CD4-positive, alpha-beta T cell treated with Interleukin-2 at 100 ng/mL for 4 hours (primary cell): ENCODE measurements around the gene CAPZB.
A peak's percentile ranks its signal among the peaks of the same experiment; 100 is the strongest.

Source experiments
- DNase-seq: peaks from one replicate; pipeline ENCODE4 v3.0.0-alpha.2; 2020; ENCODE audit warnings: low spot score

Gene CAPZB

DNA sequence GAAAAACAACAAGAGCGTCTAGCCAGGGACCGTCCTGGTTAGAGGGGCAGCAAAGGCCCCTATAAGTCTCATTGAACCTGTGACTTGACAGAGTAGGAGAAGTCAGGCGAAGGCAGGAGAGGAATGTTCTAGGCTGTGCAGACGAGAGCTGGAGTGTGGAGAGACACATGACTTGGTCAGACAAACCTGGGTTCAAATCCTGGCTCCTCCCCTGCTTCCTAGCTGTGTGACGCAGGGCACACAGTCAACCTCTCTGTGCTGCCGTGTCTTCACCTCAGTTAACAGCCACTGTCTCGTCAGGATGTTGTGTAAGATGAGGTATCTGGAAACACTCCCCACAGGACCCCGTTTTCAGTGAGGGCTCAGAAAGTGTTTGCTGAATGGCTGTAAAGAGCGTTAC, 157.6 kb downstream of the CAPZB start:
- no peak for DNase-seq

DNA sequence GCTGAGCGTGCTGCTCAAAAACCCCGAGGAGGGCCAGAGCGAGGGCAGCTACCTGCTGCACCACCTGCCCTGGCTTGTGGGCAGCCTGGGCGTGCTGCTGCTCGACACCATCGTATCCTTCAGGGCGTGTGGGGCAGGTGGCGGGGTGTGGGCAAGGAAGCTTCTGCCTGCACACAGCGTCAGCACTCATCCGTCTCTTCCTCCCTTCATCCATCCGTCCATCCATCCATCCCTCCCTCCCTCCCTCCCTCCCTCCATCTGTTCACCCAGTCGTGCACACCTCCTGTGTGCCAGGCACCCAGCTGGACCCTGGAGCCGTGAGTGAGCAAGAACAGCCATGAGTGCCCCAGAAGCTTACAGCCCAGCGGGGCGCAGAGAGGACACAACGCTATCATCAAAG, 158.0 kb downstream of the CAPZB start:
- DNase-seq = no peak

- no peak for DNase-seq
Measured at GRCh38 chr1:19326748-19327065, 158.6 kb downstream of the CAPZB start.

- no peak for DNase-seq
Measured at GRCh38 chr1:19325958-19326747, 159.2 kb downstream of the CAPZB start.

DNA sequence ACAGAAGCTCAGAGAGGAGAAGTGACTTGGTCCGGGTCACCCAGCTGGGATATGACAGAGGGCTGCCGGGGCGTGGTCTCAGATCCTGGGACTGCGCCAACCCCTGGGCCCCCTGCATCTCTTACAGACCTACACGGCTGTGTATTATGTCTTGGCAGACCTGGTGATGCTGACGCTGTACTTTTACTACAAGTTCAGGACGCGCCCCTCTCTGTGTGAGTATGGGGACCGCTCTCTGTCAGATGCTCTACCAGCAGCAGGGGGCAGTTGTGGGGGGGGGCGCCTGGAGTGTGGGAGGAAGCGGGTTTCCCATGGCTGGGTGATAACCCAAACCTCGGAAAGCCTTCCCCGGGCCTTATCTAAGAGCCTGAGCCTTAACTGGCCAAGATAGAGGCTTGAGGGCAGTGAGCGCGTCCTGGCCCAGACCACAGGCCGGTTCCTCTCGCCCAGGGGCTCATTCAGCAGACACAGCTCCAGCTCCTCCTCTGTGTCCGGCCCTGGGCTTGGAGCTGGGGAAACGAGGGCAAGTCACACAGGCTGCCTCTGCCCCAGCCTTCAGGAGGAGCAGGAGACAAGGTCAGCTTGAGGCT, 159.9 kb downstream of the CAPZB start:
- no peak for DNase-seq

DNA sequence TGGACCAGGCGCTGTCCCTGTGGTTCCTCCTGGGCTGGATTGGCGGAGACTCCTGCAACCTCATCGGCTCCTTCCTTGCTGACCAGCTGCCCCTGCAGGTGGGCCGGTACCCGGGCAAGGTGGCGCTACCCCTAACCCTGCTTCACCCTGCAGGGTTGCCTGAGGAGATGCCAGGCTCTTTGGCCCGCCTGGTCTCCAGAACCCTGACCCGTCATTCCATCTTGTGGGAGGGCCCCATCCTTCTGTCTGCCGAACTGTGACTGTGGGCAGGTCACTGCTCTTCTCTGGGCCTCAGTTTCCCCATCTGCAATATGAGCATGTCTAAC, 160.7 kb downstream of the CAPZB start:
- DNase-seq = no peak

DNA sequence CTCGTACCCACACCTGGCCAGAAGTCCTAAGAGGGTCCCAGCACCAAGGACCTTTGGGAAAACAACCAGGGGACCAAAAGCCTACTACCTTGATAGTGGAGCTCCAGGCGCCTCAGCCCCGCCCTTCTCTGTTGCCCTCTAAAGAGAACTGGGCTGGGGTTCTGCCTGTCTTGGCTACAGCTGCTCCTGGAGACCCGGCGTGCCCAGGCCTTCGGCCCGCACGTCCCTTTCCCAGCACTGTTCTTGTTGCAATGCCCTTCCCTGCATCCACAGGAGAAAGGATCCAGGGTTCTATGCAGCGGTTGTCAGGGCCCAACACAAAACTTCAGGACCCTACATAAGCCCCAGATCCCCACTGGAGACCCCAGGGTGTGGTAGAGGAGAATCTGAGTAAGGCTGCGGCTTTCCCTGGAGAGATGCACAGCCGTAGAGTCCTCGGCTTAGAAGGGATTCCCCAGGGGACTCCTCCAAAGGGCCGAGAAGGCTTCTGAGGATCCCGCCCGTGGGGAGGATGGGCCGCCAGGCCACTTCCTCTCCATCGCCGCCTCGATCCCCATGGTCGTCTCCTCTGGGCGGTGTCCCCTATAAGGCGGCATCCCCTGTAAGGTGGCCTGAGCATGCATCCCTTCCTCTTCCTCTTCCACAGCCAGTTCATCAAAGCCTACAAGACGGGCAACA, 161.2 kb downstream of the CAPZB start:
- DNase-seq = no peak

- no peak for DNase-seq
Measured at GRCh38 chr1:19322481-19322880, 162.9 kb downstream of the CAPZB start.

DNA sequence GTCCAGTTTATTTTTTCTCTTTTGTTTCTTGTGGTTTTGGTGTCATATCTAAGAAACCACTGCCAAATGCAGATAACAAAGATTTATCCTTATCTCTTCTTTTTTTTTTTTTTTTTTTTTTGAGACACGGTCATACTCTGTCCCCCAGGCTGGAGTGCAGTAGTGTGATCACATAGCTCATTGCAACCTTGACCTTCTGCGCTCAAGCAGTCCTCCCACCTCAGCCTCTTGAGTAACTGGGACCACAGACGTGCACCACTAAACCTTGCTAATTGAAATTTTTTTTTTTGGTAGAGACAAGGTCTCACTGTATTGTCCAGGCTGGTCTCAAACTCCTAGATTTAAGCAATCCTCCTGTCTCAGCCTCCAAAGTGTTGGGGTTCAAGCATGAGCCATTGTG, 164.3 kb downstream of the CAPZB start:
- no peak for DNase-seq

- no peak for DNase-seq
Measured at GRCh38 chr1:19319196-19319595, 166.1 kb downstream of the CAPZB start.

- DNase-seq = no peak
Measured at GRCh38 chr1:19317126-19317910, 168.0 kb downstream of the CAPZB start.

- no peak for DNase-seq
Measured at GRCh38 chr1:19315378-19316198, 169.8 kb downstream of the CAPZB start.

DNA sequence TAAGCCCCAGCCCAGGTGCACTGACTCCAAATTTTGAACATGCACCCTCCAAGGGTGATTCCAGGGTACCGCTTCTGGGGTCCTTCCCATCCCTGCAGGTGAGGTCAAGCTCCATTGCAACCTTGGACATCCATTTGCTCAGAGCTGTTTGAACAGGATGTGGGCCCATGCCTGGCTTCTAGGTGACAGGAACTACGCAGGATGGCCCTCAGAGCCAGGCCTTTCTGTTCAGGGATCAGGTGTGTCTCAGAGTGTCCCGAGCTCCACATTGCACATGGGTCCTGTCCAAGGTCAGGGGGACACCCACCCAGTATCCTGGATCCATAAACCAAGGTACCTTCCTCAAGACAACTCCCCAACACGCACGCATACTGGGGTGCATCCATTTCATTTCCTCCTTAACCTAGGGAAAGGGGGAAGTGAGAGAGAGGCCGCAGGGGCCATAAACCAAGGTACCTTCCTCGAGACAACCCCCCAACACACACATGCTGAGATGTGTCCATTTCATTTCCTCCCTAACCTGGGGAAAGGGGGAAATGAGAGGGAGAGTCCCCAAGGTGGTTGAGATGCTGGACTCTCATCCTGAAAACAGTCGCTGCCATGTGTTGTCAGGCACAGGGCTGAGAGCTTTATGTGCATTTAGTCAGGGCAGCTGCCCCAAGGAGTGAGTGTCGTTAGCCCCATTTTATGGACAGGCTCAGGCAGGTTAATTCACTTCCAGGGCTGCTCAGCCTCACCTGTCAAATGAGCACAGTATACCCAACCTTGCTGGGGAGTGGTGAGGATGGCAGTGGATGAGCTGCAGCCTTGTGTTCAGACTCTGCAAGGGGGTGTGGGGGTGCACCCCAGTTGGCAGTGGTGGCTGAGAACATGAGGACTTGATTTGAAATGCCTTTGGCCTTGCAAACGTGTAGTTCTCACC, 171.1 kb downstream of the CAPZB start:
- no peak for DNase-seq

DNA sequence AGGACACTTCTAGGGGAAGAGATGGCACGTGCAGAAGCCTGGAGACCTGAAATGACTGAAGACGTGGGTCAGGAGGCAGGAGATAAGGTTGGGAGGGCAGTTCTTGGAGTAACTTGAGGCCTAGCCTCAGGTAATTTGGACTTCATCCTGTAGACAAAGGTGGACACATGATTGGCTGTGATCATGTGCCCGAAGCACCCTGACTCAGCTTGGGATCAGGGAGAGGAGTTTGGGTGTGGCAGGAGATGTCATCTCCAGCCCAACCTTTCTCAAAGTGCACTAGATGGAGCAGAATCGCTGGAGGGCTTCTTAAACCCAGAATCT, 171.7 kb downstream of the CAPZB start:
- DNase-seq = no peak

DNA sequence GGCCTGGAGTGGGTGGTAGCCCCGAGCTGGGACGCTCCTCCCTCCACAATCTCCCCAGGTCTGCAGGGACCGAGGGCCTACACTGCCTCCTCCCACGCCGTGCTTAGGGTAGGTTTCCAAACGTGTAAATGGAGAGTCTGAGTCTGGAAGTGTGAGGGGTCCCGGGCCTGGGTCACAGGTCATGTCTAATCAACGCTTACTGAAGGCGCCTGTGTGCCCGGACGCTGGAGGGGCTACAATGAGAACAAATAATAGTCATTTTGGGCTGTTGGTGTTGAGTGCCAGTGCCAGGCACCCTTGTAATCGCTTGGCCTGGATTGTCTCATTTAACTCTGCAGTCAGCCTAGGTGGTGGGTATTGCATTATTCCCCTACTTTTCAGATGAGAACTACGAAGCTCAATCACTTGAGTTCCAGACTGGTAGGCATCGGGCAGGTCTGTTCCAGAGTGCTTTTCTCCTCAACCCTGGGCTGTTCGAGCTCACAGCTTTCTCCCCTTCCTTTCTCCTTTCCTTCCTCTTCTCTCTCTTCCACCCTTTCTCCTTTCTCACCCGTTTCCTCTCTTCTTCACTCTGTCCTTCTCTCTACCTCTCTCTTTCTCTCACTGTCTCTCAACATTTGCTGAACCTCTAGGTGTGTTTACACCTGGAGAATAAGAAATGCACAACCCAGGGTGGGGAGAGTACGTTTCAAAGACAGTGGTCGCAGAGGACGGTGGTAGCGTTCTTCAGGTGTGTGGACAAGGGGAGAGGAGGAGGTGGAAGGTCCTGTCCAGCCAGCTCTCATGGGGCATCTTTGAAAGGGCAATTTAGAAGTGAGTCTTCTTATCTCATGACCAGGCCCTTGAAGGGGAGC, 172.3 kb downstream of the CAPZB start:
- peak; percentile 11 for DNase-seq

GRCh38 chr1:19311931-19312781, 173.2 kb downstream of the CAPZB start, which contains the start of the genes AKR7A2 and SLC66A1:
Gene AKR7A2, minus strand, starts transcription at chr1:19312144. Its CDS starts 20 bp downstream, at chr1:19312124.
Gene SLC66A1, plus strand, starts transcription at chr1:19312326. Its CDS starts 5,352 bp downstream, at chr1:19317678.
- peak; percentile 91 for DNase-seq

DNA sequence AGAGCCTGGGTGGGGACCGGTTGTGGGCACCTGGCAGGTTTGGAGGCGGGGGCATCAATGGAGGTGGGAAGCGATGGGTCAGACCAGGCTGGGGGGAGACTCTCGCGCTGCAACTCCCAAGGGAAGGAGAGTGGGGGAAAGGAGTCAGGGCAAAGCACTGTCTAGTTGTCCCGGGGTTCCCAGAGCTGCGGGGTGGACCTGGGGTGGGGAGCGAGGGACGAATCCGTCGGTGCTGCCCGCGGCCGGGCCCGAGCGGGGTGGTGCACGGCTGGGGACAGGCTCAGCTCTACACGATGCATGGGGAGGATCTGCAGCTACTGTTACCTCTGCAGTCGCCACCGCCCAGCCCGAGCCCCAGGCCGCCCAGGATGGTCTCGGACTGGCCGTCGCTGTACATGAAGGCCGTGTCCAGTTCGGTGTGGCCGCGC, 173.8 kb downstream of the CAPZB start:
- no peak for DNase-seq

DNA sequence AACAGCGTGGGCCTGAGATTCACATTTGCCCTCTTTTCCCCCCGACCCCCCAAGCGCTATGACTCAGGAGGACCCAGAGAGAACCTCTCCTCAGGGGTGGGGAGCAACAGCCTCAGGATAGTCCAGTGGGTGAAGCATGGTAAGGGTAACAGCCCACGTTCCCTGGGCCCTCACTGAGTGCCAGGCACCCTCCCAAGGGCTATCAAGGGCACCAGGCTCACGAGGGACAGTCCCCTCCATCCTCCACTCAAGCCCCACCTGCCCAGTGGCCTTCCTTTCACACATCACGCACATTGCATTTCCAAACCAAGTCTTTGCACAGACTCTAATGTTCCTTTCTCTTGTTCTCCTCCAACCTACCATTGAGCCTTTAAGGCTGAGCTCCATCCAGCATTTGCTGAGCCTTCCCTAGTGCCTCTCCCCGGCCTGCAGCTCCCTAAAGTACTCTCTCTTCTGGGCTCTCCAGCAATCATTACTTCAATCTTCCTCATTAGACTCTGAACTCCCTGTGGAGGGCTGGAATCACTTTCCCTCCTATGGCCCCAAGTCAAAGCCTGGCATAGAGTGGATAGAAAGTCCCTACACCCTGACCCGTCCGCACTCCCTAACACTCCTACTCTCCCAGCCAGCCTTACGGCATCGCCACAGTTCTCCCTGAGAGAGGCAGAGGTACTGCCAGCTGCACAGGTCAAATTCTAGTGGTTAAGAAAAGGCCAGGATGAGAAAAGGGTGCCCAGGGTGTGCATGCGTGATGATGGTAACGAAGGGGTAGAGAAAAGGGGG, 174.4 kb downstream of the CAPZB start:
- DNase-seq = no peak
